Stimulated activated CD8-positive, alpha-beta memory T cell treated with anti-CD3 and anti-CD28 coated beads, Interleukin-12 subunit alpha, Interleukin-12 subunit beta, amount 100 ng/mL, for 4 hours (primary cell): ENCODE data around the gene POTEI.
"Not testable (repeated sequence)": the region's sequence is repeated elsewhere in the genome, so short reads cannot be mapped to it uniquely, and the experiment has no call there.

ENCODE experiments used
- DNase-seq: peaks from one replicate; pipeline ENCODE4 v3.0.0-alpha.2; 2020; ENCODE audit warnings: low read depth

POTEI gene

GRCh38 chr2:130509228-130509627 lies at the start of gene POTEI:
TSS of gene POTEI (minus strand) at chr2:130509328. CDS start at chr2:130509235, 93 bp downstream.
- DNase-seq, result not testable (repeated sequence)

- not testable (repeated sequence) for DNase-seq
These were observed 47.3 kb upstream of the POTEI start for GRCh38 chr2:130556441-130556840.

DNA sequence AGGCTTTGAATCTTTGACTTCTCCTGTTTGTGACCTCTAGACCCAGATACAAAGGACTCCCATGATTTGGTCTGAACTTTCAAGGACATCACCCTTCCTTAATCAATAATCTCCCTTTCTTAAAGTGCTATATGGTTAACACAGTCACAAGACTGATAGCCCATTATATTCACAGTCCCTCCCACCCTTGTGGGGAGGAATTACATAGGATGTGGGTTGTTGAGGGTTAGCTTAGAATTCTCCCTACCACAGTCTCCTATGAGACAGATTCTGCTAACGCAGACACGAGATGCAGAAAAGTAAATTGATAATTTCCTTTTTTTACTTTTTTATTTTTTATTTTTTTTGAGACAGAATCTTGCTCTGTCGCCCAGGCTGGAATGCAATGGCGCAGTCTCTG lies 45.0 kb upstream of the POTEI start:
- not testable (repeated sequence) for DNase-seq

GRCh38 chr2:130549475-130549874 lies 40.3 kb upstream of the POTEI start:
- not testable (repeated sequence) for DNase-seq

GRCh38 chr2:130548418-130548817 lies 39.3 kb upstream of the POTEI start:
- not testable (repeated sequence) for DNase-seq

DNA sequence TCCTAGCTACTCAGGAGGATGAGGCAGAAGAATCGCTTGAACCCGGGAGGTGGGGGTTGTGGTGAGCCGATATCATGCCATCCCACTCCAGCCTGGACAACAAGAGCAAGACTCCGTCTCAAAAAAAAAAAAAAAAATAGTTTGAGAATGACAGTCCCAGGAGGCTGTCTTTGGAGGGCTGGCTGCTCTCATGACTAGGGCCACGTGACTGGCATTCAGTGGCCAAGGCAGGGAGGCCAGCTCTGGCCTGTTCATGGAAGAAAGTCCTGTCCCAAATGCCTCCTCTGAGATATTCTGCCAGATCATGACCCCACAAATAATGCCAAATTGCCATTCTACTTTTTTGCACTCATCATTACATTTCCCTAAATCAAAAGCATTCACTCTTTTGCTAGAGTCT lies 35.9 kb upstream of the POTEI start:
- DNase-seq, result not testable (repeated sequence)

GRCh38 chr2:130543785-130544528 lies 34.8 kb upstream of the POTEI start:
- DNase-seq, result not testable (repeated sequence)

DNA sequence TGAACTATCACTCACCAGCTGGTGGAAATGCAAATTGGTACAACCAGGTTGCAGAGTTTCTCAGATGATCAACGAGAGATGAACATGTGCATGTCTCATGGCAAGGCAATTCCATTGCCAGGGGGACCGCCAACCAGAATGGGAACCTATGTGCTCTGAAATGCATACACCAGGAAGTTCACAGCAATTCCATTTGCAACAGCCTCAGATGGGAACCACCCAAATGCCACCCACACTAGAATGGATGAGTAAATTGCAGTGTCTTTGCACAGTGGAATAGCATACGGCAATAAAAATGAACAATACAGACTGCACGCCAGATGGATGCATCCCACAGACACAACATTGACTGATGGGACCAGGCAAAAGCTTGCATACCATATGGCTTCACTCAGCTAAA lies 33.7 kb upstream of the POTEI start:
- DNase-seq, result not testable (repeated sequence)

DNA sequence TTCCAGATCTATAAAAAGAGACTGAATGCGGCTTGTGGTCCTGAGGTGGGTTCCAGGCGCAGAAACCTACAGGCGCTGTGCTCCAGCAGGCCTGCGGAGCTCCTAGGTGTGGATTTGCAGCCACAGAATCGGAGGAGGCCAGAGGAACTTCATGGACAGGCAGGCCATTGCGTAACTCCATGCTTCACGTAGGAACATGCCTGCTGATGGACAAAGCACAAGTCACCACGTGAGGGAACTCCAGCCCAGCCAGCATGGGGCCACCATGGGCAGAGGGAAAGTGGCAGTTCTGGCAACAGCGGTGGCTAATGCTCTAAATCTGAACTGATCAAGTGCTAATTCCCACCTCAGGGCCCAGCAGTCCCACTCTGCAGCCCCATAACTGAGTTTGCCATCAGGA lies 29.1 kb upstream of the POTEI start:
- DNase-seq, result not testable (repeated sequence)

GRCh38 chr2:130536654-130537053 lies 27.5 kb upstream of the POTEI start:
- DNase-seq, result not testable (repeated sequence)

GRCh38 chr2:130531672-130532071 lies 22.5 kb upstream of the POTEI start:
- DNase-seq, result not testable (repeated sequence)

- not testable (repeated sequence) for DNase-seq
These were observed 22.1 kb upstream of the POTEI start for GRCh38 chr2:130531225-130531624.

DNA sequence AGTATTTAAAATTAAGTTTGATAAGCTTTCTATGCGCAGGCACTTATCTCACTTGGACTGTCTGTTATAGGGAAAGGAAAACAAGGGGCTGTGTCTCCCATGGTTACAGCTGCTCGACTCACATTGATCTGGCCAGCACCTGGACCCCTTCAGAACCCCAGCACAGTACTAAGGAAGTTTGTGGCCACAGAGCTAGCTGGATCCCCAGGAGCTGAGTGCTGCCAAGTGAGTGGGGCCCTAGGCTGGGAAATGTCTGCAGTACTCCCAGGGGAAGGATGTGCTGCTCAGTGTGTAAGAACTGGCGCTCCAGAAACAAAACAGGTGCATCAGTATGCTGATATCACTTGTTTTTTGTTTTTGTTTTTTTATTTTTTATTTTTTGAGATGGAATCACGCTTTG lies 21.1 kb upstream of the POTEI start:
- not testable (repeated sequence) for DNase-seq

- not testable (repeated sequence) for DNase-seq
These were observed 20.4 kb upstream of the POTEI start for GRCh38 chr2:130529545-130529944.

DNA sequence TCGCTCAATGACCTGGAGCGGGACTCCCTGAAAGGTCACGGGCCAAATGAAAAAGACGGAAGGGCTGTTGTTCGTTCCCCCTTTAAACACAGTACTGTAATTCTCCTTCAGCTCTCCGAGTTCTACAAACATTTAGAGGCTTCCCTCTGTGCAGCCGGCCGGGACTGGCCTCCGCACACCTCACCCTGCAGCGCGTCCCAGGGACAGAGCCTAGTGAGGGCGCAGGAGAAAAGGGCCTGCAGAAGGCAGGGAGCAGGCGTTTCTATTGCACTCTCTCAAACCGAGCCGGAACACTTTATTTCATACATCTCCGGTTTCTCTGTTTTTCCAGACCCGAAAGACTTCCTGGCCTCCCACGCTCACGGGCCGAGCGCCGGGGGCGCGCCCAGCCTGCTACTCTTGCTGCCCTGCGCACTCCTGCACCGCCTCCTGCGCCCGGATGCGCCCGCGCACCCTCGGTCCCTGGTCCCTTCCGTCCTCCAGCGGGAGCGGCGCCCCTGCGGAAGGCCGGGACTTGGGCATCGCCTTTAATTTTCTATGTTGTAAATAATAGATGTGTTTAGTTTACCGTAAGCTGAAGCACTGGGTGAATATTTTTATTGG lies 18.3 kb upstream of the POTEI start:
- not testable (repeated sequence) for DNase-seq

DNA sequence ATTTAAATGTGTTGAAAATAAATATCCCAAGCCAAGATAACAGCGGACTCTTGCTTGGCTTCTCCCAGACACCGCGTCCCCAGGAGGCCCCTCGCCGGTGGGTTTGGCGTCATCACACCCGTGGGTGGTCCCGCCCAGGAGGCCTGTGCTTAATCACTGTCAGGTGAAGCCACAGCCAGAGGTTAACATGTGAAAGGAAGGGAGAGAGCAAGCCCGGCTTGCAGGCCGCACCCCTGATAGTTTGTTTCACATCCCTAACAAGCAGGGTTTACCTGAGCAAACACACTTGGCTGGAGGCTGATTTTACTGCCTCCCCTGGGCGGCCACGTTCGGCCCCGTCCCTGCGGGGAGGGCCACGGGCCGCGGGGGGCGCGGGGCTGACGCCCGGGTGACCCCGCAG lies 13.3 kb upstream of the POTEI start:
- DNase-seq, result not testable (repeated sequence)

DNA sequence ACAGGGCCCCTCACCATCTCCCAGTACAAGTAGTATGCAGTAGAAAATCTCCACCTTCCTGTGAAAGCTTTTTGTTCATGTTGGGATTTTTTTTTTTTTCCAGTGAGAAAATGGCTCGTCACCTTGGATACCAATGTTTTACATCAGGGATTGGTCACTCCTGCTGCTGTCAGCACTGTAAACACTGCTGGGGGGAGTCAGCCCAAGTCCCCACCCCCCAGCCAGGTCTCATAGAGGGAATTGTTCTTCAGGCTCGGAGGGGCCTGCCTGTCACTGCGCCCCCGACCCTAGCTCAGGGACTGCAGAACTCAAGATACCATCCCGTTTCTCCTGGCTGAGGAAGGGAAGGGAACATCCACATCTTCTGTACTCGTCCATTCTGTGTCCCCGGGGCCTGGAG lies 11.9 kb upstream of the POTEI start, which contains the start of gene CFC1B:
CFC1B (plus strand) TSS at position 231 of the 400 bp plus-strand sequence. CDS start 263 bp downstream, outside the sequence.
- not testable (repeated sequence) for DNase-seq

- DNase-seq, result not testable (repeated sequence)
These were observed 9.5 kb upstream of the POTEI start for GRCh38 chr2:130518516-130519106.

DNA sequence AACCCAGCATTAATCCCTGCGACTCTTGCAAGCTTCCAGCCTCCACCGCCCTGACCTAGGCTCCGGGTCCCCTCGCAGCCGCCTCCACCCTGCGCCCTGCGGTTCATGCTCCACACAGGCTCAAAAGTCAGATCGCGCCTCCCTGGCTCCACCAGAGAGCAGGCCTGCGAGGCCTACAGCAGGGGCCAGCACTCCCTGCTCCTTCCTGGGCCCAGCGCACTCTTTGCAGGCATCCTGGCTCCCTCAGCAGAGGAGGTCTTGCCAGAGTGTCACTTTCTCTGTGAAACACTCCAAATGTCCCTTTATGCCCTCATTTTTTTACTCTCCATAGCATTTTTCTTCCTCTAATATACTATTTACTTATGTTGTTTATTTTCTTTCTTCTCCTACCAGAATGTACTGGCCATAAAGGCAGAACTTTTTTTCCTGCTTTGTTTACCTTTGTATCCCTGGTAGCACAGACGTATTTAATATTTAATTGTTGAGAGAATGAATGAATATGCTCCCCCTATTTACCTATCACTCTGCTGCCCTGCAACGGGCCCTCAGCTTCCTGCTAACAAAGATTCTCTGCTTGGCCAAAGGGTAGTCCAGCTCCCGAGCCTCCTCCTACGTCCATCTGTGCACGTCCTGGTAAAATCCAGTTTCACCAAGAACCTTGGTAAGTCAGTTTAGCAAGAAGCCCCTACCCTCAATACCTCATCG lies 2.8 kb upstream of the POTEI start:
- DNase-seq, result not testable (repeated sequence)

- not testable (repeated sequence) for DNase-seq
These were observed 1.9 kb upstream of the POTEI start for GRCh38 chr2:130510807-130511746.

DNA sequence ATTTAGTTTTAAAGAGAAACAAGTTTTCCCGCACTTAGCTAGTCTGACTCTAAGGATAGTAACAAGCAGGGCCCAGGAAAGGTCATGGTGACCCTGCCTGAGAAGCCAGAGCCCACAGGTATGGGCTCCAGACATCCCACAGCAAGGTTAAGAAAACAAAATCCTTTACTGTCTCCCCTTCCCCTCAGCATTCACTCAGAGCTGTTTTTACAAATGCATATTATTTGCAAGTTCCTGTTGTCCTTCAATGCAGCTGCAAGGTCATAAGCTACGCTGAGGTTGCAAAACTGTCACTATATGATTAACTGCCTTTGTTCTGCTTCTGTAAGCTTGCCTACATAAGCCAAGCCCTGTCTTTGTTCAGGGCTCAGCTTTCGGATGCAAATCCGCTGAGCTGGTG lies 18.1 kb downstream of the POTEI start:
- not testable (repeated sequence) for DNase-seq
